HG03575 (cell line): Measurements from ENCODE around the gene VPS25.
"Not testable (repeated sequence)": the region's sequence is repeated elsewhere in the genome, so short reads cannot be mapped to it uniquely, and the experiment has no call there.

Experiments used
- ATAC-seq: cut with Tn5 transposase; IDR thresholded peaks from one replicate; pipeline ENCODE4 v1.9.1; 2021; ENCODE audit not compliant: unreplicated experiment, insufficient number of reproducible peaks, low FRiP score; ENCODE audit errors: extremely low read depth

Gene VPS25

GRCh38 chr17:42766124-42766523 lies 7.1 kb upstream of the VPS25 start:
- no peak for ATAC-seq

DNA sequence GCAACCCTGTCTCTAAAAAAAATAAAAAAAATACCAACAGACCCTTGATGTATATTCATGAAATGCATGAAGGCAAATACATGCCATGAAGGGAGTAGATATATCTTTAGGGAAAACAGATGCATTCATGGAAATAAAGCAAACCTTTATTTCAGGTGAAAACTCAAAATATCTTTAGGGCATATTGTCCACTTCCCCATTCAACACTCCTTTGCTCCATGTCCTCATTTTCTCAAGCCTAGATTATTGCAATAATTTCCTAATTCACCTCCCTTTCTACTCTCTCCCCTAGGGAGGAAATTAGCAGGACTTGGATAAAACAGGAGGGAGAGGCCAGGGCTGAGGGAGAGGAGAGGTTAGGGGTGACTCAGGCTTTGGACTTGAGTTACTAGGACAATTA lies 5.7 kb upstream of the VPS25 start:
- no peak for ATAC-seq

DNA sequence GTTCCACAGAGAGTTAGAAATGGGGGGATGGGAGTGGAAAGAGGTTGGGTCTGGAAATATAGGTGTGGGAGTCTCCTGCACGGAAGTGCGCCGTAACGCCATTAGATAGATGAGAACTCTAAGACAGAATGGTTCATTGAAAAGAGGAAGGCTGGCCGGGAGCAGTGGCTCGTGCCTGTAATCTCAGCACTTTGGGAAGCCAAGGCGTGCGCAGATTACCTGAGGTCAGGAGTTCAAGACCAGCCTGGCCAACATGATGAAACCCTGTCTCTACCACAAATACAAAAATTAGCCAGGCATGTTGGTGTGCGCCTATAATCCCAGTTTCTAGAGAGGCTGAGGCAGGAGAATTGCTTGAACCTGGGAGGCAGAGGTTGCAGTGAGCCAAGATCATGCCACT lies 5.2 kb upstream of the VPS25 start:
- ATAC-seq, result not testable (repeated sequence)

GRCh38 chr17:42769964-42770363 lies 3.3 kb upstream of the VPS25 start:
- not testable (repeated sequence) for ATAC-seq

- ATAC-seq, result no peak
These were observed 332 bp upstream of the VPS25 start for GRCh38 chr17:42772945-42773289.

DNA sequence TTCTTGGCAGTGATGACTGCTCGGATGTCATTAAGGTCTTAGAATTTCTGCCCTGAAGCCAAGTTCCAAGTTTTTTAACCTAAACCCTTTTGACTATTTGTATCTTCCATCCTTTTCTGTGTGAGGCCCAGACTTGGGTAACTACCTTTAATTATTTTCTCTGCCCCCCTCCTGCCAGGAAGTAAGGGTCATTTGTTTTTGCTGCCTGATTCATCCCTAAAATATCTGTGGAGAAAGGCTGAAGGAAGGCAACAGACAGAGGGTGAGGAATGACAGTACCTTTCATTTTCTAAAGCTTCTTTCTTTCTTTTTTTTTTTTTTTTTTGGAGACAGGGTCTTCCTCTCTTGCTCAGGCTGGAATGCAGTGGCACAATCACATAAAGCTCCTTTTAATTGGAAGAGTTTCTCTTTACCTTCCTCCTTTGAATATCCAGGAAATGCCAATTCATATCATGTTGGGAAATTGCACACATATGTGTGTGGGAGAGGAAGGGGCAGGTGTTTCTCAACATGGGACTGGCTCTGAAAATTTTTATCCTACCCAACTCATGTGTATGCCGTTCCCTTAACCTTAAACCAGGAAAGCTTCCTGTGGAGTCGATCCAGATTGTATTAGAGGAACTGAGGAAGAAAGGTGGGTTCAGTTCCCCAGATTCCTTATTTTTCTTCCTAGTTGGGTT lies 957 bp downstream of the VPS25 start:
- ATAC-seq, result no peak

DNA sequence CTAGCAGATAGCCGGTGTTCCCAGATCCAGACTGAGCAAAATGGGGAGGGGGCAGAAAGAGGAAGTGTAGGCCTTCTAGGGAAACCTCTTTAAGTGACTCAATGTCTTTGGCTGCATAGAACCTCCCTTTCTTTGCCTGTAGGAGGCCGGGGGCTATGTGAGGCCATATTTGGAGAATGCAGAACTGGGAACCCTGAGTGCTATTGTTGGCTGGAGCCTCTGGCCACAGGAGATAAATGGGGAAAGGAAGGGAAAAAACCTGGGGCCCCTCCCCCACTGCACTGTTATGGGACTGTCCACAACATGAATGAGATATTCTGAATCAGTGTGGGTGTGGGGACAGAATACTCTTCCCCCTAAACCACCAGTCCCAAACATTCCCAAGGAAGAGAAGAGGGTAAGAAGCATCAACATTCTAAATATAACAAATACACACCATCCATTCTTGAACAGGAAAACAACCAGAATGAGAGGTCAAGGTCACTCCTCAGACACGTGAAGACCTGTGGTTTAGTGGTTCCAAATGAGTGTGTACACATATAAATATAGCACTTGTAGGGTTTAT lies 2.4 kb downstream of the VPS25 start:
- no peak for ATAC-seq

DNA sequence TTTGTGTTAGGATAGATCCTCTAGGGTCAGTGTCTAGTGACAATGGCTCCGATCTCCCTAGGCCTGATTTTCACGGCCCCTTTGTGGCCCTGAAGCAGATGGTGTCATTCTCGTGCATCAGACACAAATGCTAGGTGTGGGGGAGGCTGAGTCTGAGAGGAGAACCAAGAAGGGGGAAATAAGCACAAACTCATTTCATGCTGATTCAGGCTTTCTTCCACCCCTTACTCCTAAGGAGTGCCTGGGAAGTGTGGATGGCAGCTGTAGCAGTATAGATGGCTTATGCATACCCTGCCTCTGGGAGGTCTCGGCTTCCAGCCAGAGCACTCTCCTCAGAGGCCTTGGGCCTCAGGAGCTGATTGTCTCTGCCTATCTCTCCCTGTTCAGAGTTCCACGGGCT lies 5.3 kb downstream of the VPS25 start:
- no peak for ATAC-seq

DNA sequence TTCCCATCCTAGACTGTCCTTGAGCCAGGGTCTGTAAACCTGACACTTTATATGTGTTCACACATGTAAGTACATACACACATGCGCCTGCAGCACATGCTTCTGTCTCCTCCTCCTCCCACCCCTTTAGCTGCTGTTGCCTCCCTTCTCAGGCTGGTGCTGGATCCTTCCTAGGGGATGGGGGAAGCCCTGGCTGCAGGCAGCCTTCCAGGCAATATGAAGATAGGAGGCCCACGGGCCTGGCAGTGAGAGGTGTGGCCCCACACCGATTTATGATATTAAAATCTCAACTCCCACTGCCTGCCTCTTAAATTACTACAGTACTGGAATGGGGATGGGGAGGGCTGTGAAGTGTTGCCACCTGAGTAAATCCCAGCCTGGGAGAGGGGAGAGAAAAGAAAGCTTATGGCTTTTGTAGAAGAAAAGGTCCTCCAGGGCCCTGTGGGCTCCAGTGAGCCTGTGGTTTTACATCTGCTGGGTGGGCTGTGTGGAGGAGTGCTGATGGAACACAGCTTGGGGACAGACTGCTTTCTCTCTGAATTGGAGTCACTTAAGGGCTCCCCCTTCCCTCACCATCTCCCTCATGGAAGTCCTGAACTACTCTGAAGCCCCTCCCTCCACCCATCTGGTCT lies 6.2 kb downstream of the VPS25 start:
- ATAC-seq, result no peak

GRCh38 chr17:42779936-42780850 lies 6.9 kb downstream of the VPS25 start, which contains the start of gene WNK4:
TSS of gene WNK4 (plus strand) at chr17:42780610. CDS start at chr17:42780699, 89 bp downstream.
- ATAC-seq, result no peak

DNA sequence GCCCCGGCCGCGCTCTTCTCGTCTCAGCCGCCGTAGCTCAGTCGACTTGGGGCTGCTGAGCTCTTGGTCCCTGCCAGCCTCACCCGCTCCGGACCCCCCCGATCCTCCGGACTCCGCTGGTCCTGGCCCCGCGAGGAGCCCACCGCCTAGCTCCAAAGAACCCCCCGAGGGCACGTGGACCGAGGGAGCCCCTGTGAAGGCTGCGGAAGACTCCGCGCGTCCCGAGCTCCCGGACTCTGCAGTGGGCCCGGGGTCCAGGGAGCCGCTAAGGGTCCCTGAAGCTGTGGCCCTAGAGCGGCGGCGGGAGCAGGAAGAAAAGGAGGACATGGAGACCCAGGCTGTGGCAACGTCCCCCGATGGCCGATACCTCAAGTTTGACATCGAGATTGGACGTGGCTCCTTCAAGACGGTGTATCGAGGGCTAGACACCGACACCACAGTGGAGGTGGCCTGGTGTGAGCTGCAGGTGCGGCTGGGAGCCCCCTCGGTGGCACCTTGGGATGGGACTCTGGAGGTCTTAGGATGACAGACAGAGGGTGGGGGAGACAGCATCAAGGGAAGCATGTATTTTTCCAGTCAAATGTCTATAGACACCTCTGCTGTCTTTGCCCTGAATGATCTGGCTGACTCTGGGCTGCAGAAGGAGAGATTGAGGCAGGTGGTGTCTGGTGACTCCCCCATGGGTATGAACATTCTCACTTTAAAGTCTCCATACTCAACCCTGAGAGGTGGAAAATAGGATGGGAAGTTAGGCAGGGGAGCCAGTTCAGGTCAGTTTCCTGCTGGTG lies 7.8 kb downstream of the VPS25 start:
- ATAC-seq, result no peak

DNA sequence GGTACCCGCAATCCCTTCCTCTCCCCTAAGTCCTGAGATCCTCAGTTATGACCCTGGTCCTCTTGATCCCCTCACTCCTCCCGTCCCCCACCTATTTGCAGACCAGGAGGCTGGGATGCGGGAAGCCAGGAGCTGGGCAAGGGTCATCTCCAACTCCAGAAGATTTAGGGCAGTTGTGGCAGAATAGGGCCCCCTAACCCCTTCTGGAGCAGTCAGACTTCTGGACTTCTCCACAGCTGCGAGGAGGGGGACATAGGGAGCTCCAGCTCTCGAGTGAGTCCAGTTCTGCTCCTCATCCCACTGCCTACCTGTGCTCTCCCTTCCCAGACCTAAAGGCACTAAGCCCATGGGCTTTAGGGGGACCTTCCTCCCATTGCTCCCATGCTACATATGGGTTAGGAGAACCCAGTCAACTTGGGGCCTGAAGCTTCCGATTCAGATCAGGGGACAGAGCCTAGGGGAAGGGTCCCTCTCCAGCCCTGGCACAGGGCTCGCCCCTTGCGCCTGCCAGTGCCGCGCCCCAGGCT lies 8.5 kb downstream of the VPS25 start:
- ATAC-seq, result no peak

GRCh38 chr17:42782166-42783061 lies 9.2 kb downstream of the VPS25 start:
- ATAC-seq, result no peak

GRCh38 chr17:42783062-42783790 lies 10.0 kb downstream of the VPS25 start:
- ATAC-seq, result no peak

- ATAC-seq, result no peak
These were observed 10.5 kb downstream of the VPS25 start for GRCh38 chr17:42783791-42784138.

- ATAC-seq, result no peak
These were observed 11.2 kb downstream of the VPS25 start for GRCh38 chr17:42784409-42784808.
